NT2/D1 (cell line): ENCODE results near the gene TMEM59L.

Source experiments
- SUZ12 ChIP-seq: IDR thresholded peaks from 2 replicates; pipeline ENCODE4 v1.6.1; 2011; ENCODE audit not compliant: insufficient read length, insufficient read depth; ENCODE audit errors: extremely low read depth
- YY1 ChIP-seq: IDR thresholded peaks from 2 replicates; pipeline ENCODE4 v1.6.1; 2011; ENCODE audit not compliant: insufficient read length, insufficient read depth
- ZNF274 ChIP-seq: IDR thresholded peaks from 2 replicates; pipeline ENCODE4 v1.6.1; 2011; ENCODE audit warnings: mild to moderate bottlenecking, low read depth, low read length

DNA sequence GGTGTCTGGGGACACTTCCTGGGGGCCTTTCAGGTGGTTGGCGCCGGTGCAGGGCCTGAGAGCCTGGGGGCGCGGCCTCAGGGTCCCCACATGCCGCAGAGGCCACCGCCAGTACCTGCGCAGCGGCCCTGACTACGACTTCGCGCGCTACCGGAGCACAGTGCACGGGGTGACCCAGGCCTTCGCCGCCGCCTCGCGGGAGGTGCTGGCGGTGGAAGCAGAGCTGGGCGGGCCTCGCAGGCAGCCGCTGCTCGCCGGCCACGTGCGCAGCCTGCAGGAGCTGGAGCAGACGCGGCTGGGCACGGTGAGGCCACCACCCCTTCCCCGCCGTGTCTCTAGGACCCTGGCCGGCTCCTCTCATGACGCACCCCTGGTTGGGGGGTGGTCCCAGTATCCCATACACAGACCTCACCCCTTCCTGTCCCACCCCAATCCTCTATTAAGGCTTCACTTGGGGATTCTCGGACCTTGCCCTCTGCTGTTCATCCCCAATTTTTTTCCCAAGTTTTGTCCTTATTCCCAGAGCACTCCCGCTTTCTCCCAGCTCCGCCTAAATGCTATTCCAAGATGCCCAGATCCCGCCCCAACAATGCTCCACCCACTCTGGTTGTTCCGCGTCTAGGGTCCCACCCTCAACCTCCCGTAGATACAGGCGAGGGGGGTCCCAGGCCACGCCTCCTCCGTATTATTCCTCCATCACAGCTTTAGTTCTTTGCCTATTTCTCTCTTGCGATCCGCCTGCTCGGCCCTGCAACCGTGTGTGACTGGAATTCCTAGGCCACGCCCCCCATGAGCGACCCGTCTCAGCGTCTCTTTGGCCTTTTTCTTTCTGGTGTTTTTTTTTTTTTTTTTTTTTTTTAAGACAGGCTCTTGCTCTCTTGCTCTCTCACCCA, 23.0 kb upstream of the TMEM59L start:
- no peak for TF ChIP-seq YY1
- TF ChIP-seq SUZ12: no peak
- TF ChIP-seq ZNF274: no peak
